ENCODE measurements around the gene RERE.
"Not testable (repeated sequence)": the region's sequence is repeated elsewhere in the genome, so short reads cannot be mapped to it uniquely, and the experiment has no call there.

The RERE gene

GRCh38 chr1:8718850-8719361 is 98.5 kb downstream of the RERE start:
- no peak for DNase-seq (ENCODE audit: low read depth in 2 of 2)

GRCh38 chr1:8717148-8717547 is 100.3 kb downstream of the RERE start:
- no peak for DNase-seq (ENCODE audit: low read depth in 2 of 2)

- DNase-seq (ENCODE audit: low read depth in 2 of 2) = no peak
Measured at GRCh38 chr1:8716238-8716637, 101.2 kb downstream of the RERE start.

GRCh38 chr1:8714173-8714572 is 103.3 kb downstream of the RERE start:
- DNase-seq (ENCODE audit: low read depth in 2 of 2) = no peak

- no peak for DNase-seq (ENCODE audit: low read depth in 2 of 2)
Measured at GRCh38 chr1:8712413-8713231, 104.8 kb downstream of the RERE start.

- no peak for DNase-seq (ENCODE audit: low read depth in 2 of 2)
Measured at GRCh38 chr1:8711873-8712412, 105.5 kb downstream of the RERE start.

GRCh38 chr1:8711151-8711550 is 106.3 kb downstream of the RERE start:
- DNase-seq (ENCODE audit: low read depth in 2 of 2) = no peak

GRCh38 chr1:8708259-8708658 is 109.2 kb downstream of the RERE start:
- no peak for DNase-seq (ENCODE audit: low read depth in 2 of 2)

- no peak for DNase-seq (ENCODE audit: low read depth in 2 of 2)
Measured at GRCh38 chr1:8706995-8707396, 110.4 kb downstream of the RERE start.

GRCh38 chr1:8706291-8706690 is 111.1 kb downstream of the RERE start:
- DNase-seq (ENCODE audit: low read depth in 2 of 2) = no peak

GRCh38 chr1:8704866-8705506 is 112.5 kb downstream of the RERE start:
- no peak for DNase-seq (ENCODE audit: low read depth in 2 of 2)

- DNase-seq (ENCODE audit: low read depth in 2 of 2) = peak in 1 of 2 donors; percentile 25
Measured at GRCh38 chr1:8702850-8703810, 114.3 kb downstream of the RERE start.

GRCh38 chr1:8702472-8702849 is 115.0 kb downstream of the RERE start:
- DNase-seq (ENCODE audit: low read depth in 2 of 2) = no peak

- no peak for DNase-seq (ENCODE audit: low read depth in 2 of 2)
Measured at GRCh38 chr1:8701794-8702471, 115.5 kb downstream of the RERE start.

- DNase-seq (ENCODE audit: low read depth in 2 of 2) = no peak
Measured at GRCh38 chr1:8699679-8700078, 117.8 kb downstream of the RERE start.

- DNase-seq (ENCODE audit: low read depth in 2 of 2) = no peak
Measured at GRCh38 chr1:8698937-8699447, 118.4 kb downstream of the RERE start.

- DNase-seq (ENCODE audit: low read depth in 2 of 2) = no peak
Measured at GRCh38 chr1:8698012-8698630, 119.3 kb downstream of the RERE start.

GRCh38 chr1:8695442-8695841 is 122.0 kb downstream of the RERE start:
- not testable (repeated sequence) for DNase-seq (ENCODE audit: low read depth in 2 of 2)

GRCh38 chr1:8693107-8693506 is 124.3 kb downstream of the RERE start:
- DNase-seq (ENCODE audit: low read depth in 2 of 2) = no peak

GRCh38 chr1:8691662-8692061 is 125.8 kb downstream of the RERE start:
- DNase-seq (ENCODE audit: low read depth in 2 of 2) = no peak

- no peak for DNase-seq (ENCODE audit: low read depth in 2 of 2)
Measured at GRCh38 chr1:8690253-8690525, 127.3 kb downstream of the RERE start.

Data from stimulated activated CD8-positive, alpha-beta memory T cell treated with anti-CD3 and anti-CD28 coated beads, Interleukin-2, amount 100 ng/mL, for 1 hour (primary cell).